D721Med (cell line): ENCODE results near the gene STMP1.
"Not testable (repeated sequence)": the region's sequence is repeated elsewhere in the genome, so short reads cannot be mapped to it uniquely, and the experiment has no call there.

Experiments
- DNase-seq: peaks from one replicate; pipeline ENCODE4 v3.0.0; 2011; ENCODE audit warnings: low spot score; ENCODE audit not compliant: insufficient read length
- FAIRE-seq: peaks from 2 replicates; lab custom pipeline; 2011; peaks lifted over from hg19 to GRCh38; lab: Jason Lieb, UNC
- CTCF ChIP-seq: IDR thresholded peaks from 2 replicates; pipeline ENCODE4 v1.5.1; 2012; ENCODE audit warnings: mild to moderate bottlenecking, control low read depth; ENCODE audit not compliant: insufficient read depth; ENCODE audit errors: missing control alignments

The STMP1 gene

DNA sequence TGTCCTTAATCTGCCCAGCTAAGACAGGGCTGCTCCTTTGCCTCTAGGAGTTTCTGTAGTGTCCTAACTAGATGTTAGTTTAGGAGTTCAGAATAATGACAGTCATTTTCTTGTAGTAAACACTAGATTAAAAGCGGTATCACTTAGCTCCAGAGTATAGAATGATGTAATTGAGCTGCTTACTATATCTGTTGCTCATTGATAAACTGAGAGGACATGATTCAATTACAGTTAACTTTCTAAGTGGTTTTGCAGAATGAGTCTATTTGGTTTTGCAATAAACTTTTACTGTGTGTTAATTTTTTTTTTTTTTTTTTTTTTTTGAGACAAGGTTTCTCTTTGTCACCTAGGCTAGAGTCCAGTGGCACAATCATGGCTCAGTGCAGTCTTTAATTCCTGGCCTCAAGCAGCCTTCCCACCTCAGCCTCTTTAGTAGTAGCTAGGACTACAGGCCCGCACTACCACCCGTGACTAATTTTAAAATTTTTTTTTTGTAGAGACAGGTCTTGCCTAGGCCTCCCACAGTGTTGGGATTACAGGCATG is 1.8 kb downstream of the STMP1 start:
- no peak for FAIRE-seq
- no peak for TF ChIP-seq CTCF
- DNase-seq, result no peak

DNA sequence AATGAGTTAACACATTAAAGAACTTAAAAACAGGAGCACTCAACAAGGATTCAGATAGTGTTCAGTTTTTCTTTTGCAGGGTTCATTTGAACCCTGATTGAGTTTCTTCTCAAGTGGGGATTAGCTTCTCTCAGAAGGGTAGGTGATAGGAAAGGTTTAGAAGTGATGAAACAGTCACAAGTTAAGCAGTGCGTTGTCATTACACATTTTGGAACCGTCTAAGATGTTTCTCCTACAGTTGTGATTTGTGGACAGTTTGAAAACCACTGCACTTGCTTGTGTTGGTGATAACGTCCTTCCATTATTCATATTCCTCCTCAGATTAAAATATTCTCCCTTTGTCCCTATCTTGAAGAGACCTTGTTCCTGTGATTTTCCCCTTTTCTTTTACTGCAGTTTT is 2.7 kb downstream of the STMP1 start:
- TF ChIP-seq CTCF, result no peak
- DNase-seq (no peak), FAIRE-seq (no peak)

DNA sequence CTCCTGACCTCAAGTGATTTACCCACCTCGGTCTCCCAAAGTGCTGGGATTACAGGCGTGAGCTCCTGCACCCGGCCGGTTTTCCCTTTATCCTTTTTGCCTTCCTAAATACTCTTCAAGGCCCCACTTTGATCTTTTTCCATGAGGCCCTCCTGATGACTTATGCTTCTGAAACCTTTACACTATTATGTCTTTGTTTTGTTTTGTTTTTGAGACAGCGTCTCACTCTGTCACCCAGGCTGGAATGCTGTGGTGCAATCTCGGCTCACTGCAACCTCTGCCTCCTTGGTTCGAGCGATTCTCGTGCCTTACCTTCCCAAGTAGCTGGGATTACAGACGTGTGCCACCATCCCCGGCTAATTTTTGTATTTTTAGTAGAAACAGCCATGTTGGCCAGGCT is 3.8 kb downstream of the STMP1 start:
- DNase-seq (no peak), FAIRE-seq (no peak)
- TF ChIP-seq CTCF, result no peak

GRCh38 chr7:135666846-135667245 is 4.5 kb downstream of the STMP1 start:
- DNase-seq (no peak), FAIRE-seq (no peak)
- TF ChIP-seq CTCF, result no peak

DNA sequence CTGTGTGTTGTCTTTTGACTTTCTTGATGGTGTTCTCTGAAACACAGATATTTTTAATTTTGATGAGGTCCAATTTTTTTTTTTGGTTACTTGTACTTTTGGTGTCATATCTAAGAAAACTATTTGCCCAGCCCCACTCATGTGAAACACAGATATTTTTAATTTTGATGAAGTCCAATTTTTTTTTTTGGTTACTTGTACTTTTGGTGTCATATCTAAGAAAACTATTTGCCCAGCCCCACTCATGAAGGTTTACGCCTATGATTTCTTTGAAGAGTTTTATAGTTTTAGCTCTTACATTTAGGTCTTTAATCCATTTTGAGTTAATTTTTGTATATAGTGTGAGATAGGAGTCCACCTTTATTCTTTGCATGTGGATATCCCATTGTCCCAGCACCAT is 5.3 kb downstream of the STMP1 start:
- FAIRE-seq, DNase-seq: not testable (repeated sequence)

- DNase-seq, FAIRE-seq: not testable (repeated sequence)
Measured at GRCh38 chr7:135668852-135669395, 6.6 kb downstream of the STMP1 start.

GRCh38 chr7:135669774-135670173 is 7.5 kb downstream of the STMP1 start:
- TF ChIP-seq CTCF, result no peak
- no peak for FAIRE-seq
- DNase-seq, result no peak

- TF ChIP-seq CTCF, result no peak
- DNase-seq, result no peak
Measured at GRCh38 chr7:135670179-135670578, 7.9 kb downstream of the STMP1 start.

More at GRCh38 chr7:135670179-135670578, 7.9 kb downstream of the STMP1 start:
- no peak for FAIRE-seq
